Fibroblast of the aortic adventitia (primary cell): ENCODE measurements around the gene CDKN1A. TPM values are rescaled to one million over a fixed set of nuclear protein-coding genes. Genes with fewer than 3 reads are reported as not detected.
A peak's percentile ranks its signal among the peaks of the same experiment; 100 is the strongest.

Source experiments
- DNase-seq: peaks from one replicate; pipeline ENCODE4 v3.0.0-alpha.2; 2010; ENCODE audit warnings: low read depth
- H3K4me3 ChIP-seq: 2 replicates; pipeline ENCODE4 v1.5.1; 2011; ENCODE audit warnings: low read depth, mild to moderate bottlenecking, control low read depth, low read length, moderate library complexity
- CTCF ChIP-seq: IDR thresholded peaks from 2 replicates; pipeline ENCODE4 v1.5.1; 2011; ENCODE audit warnings: mild to moderate bottlenecking, low read length, control low read depth, inconsistent platforms; ENCODE audit not compliant: insufficient read depth
- total RNA-seq: library from RNA; depleted of rRNA; stranded (reverse); fragments of >200 nt; gene quantifications from 2 replicates; pipeline ENCODE4 v1.2.3, GENCODE V29; 2012; ENCODE audit warnings: low replicate concordance

CDKN1A gene
- total RNA-seq, 1 donor, result 246 TPM

- DNase-seq, result no peak
- no peak overlapping the region for H3K4me3 ChIP-seq
- no peak for TF ChIP-seq CTCF
Measured at GRCh38 chr6:36685166-36685924, 6.8 kb downstream of the CDKN1A start.

GRCh38 chr6:36685926-36686667 lies 7.6 kb downstream of the CDKN1A start:
- TF ChIP-seq CTCF, result no peak
- no peak for DNase-seq
- no peak overlapping the region for H3K4me3 ChIP-seq

GRCh38 chr6:36686668-36687513 lies 8.4 kb downstream of the CDKN1A start:
- no peak overlapping the region for H3K4me3 ChIP-seq
- TF ChIP-seq CTCF, result no peak
- no peak for DNase-seq

GRCh38 chr6:36688063-36688738 lies 9.7 kb downstream of the CDKN1A start:
- DNase-seq, result peak; percentile 67
- TF ChIP-seq CTCF, result no peak
- H3K4me3 ChIP-seq, result no peak overlapping the region

GRCh38 chr6:36688739-36689075 lies 10.2 kb downstream of the CDKN1A start:
- DNase-seq, result no peak
- TF ChIP-seq CTCF, result no peak

GRCh38 chr6:36691011-36691410 lies 12.5 kb downstream of the CDKN1A start:
- DNase-seq, result no peak
- TF ChIP-seq CTCF, result no peak
- H3K4me3 ChIP-seq, result no peak overlapping the region

More at GRCh38 chr6:36688739-36689075, 10.2 kb downstream of the CDKN1A start:
- H3K4me3 ChIP-seq, result no peak overlapping the region
